ENCODE data around the gene PPM1H.

Gene PPM1H

GRCh38 chr12:62873826-62874448 is 61.0 kb downstream of the PPM1H start:
- no peak overlapping the region for H3K4me3 ChIP-seq (ENCODE audit: low read length)
- no peak for TF ChIP-seq CTCF (IDR thresholded peaks at IDR 0.05; ENCODE audit: insufficient read depth, low read depth, low read length, missing control alignments)
- no peak for DNase-seq (ENCODE audit: low read depth)

- DNase-seq (ENCODE audit: low read depth), result no peak
- H3K4me3 ChIP-seq (ENCODE audit: low read length), result no peak overlapping the region
- no peak for TF ChIP-seq CTCF (IDR thresholded peaks at IDR 0.05; ENCODE audit: insufficient read depth, low read depth, low read length, missing control alignments)
Measured at GRCh38 chr12:62873116-62873825, 61.7 kb downstream of the PPM1H start.

- no peak overlapping the region for H3K4me3 ChIP-seq (ENCODE audit: low read length)
- TF ChIP-seq CTCF (IDR thresholded peaks at IDR 0.05; ENCODE audit: insufficient read depth, low read depth, low read length, missing control alignments), result no peak
- DNase-seq (ENCODE audit: low read depth), result no peak
Measured at GRCh38 chr12:62868820-62869219, 66.1 kb downstream of the PPM1H start.

DNA sequence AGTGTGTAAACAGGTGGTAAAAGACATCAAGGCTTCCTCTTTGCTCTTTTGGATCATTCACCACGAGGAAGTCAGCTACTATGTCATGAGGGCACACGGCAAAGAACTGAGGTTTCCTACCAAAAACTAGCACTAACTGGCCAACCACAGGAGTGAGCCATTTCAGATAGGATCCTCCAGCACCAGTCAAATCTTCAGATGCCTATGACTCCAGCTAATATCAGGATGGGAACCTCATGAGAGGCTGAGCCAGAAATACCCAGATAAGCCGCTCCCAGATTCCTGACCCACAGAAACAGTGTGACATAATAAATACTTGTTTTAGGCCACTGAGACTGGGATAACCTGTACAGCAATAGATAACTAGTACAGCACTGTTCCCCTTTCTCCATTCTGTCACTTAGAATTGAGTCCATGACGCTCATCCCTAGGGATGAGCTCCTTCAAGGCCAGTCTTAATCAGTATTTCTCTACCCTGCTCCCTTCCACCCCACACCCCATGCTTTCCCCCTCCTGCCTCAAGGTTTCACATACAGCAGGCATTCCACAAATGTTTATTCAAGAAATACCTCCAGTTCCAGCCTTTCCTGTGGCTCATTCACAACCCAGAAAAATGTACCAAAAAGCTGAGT is 68.4 kb downstream of the PPM1H start:
- peak; percentile 39 for DNase-seq (ENCODE audit: low read depth)
- TF ChIP-seq CTCF (IDR thresholded peaks at IDR 0.05; ENCODE audit: insufficient read depth, low read depth, low read length, missing control alignments), result no peak
- H3K4me3 ChIP-seq (ENCODE audit: low read length), result no peak overlapping the region

DNA sequence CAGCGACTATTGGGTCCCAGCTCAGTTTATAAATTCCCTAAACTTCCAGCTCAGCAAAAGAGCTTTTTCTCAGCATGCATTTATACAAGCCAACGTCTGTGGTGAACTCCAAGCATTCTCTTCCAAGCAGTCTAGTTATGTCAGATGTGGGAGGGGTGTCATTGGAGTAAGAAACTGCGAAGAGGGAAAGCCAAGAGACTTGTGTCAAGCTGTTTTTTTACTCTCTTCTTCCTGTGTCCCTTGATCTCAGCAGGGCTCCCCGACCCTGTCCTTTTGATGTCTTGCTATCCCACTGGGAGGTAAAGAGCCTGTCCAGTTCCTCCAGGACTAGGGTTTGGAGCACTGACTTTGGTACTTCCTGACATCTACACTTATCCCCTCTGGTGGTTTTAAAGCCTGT is 69.0 kb downstream of the PPM1H start:
- TF ChIP-seq CTCF (IDR thresholded peaks at IDR 0.05; ENCODE audit: insufficient read depth, low read depth, low read length, missing control alignments), result no peak
- H3K4me3 ChIP-seq (ENCODE audit: low read length), result no peak overlapping the region
- DNase-seq (ENCODE audit: low read depth), result no peak

DNA sequence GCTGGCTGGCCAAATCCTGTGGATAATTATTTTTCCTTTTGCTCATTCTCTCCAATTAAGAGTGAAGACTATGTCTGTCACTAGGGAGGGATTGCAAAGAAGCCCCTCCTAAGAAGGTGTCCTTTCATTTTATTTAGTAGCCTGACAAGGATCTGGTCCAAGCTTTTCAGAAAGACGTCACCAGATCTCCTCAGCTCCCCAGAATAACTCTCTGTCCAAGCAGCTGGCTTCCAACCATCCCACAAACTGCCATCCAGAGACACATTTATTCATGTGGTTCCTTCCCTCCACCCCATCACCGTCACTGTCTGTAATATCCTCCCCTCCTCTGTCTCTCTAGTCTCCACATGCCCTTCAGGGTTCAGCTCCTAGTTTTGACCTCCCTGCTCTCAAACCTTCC is 69.9 kb downstream of the PPM1H start:
- no peak for TF ChIP-seq CTCF (IDR thresholded peaks at IDR 0.05; ENCODE audit: insufficient read depth, low read depth, low read length, missing control alignments)
- H3K4me3 ChIP-seq (ENCODE audit: low read length), result no peak overlapping the region
- no peak for DNase-seq (ENCODE audit: low read depth)

Measured in epithelial cell of esophagus (primary cell).